Trophoblast cell (in vitro differentiated cells and primary cell): ENCODE measurements around the gene FHOD3.

Experiments
- DNase-seq, 2 donors: peaks; one replicate each; pipeline ENCODE4 v3.0.0-alpha.2; 2016
- H2AFZ ChIP-seq: 2 replicates; pipeline ENCODE4 v1.6.1; 2013; ENCODE audit warnings: low read length, moderate library complexity, mild to moderate bottlenecking; ENCODE audit not compliant: insufficient read depth, poor library complexity
- H2AK5ac ChIP-seq: 2 replicates; pipeline ENCODE4 v1.6.1; 2013; ENCODE audit warnings: mild to moderate bottlenecking, low read length
- H2BK120ac ChIP-seq: 2 replicates; pipeline ENCODE4 v1.6.1; 2013; ENCODE audit warnings: low read length, mild to moderate bottlenecking, moderate library complexity; ENCODE audit not compliant: insufficient read depth, poor library complexity
- H2BK12ac ChIP-seq: 2 replicates; pipeline ENCODE4 v1.6.1; 2013; ENCODE audit warnings: mild to moderate bottlenecking, low read length, moderate library complexity
- H2BK5ac ChIP-seq: 2 replicates; pipeline ENCODE4 v1.6.1; 2013; ENCODE audit warnings: low read length, low read depth, moderate library complexity, mild to moderate bottlenecking; ENCODE audit not compliant: poor library complexity
- H3K14ac ChIP-seq: 2 replicates; pipeline ENCODE4 v1.6.1; 2013; ENCODE audit warnings: mild to moderate bottlenecking, low read length
- H3K18ac ChIP-seq: 2 replicates; pipeline ENCODE4 v1.6.1; 2013; ENCODE audit warnings: mild to moderate bottlenecking, low read length
- H3K23ac ChIP-seq: 2 replicates; pipeline ENCODE4 v1.6.1; 2013; ENCODE audit warnings: low read length
- H3K27ac ChIP-seq: 2 replicates; pipeline ENCODE4 v1.5.1; 2013; ENCODE audit warnings: low read depth, mild to moderate bottlenecking, inconsistent platforms, low read length, moderate library complexity
- H3K27me3 ChIP-seq: 2 replicates; pipeline ENCODE4 v1.6.1; 2013; ENCODE audit warnings: inconsistent platforms, mild to moderate bottlenecking, low read length, moderate library complexity; ENCODE audit not compliant: insufficient read depth
- H3K36me3 ChIP-seq, 2 experiments: 1 replicate in 1 of 2; 2 replicates in 1 of 2; pipeline ENCODE4 v1.6.1; 2013; ENCODE audit warnings: low read length in 2 of 2, mild to moderate bottlenecking in 2 of 2, moderate library complexity in 1 of 2; ENCODE audit not compliant: insufficient read depth in 2 of 2, control insufficient read depth in 1 of 2
- H3K4ac ChIP-seq: 2 replicates; pipeline ENCODE4 v1.6.1; 2013; ENCODE audit warnings: low read depth, mild to moderate bottlenecking, low read length, moderate library complexity
- H3K4me1 ChIP-seq, 2 experiments: 1 replicate in 1 of 2; 2 replicates in 1 of 2; pipeline ENCODE4 v1.6.1; 2013; ENCODE audit warnings: low read length in 2 of 2, mild to moderate bottlenecking in 2 of 2, moderate library complexity in 1 of 2; ENCODE audit not compliant: insufficient read depth in 2 of 2, control insufficient read depth in 1 of 2
- H3K4me2 ChIP-seq: 2 replicates; pipeline ENCODE4 v1.6.1; 2013; ENCODE audit warnings: inconsistent platforms, mild to moderate bottlenecking, low read length, moderate library complexity
- H3K4me3 ChIP-seq: 2 replicates; pipeline ENCODE4 v1.5.1; 2013; ENCODE audit warnings: mild to moderate bottlenecking, low read depth, low read length, inconsistent platforms
- H3K79me1 ChIP-seq: one replicate; pipeline ENCODE4 v1.6.1; 2013; ENCODE audit warnings: low read length
- H3K79me2 ChIP-seq: 2 replicates; pipeline ENCODE4 v1.6.1; 2013; ENCODE audit warnings: low read length, mild to moderate bottlenecking; ENCODE audit not compliant: control insufficient read depth, insufficient read depth, poor library complexity
- H3K9ac ChIP-seq: 2 replicates; pipeline ENCODE4 v1.6.1; 2013; ENCODE audit warnings: mild to moderate bottlenecking, low read length
- H3K9me3 ChIP-seq: 2 replicates; pipeline ENCODE4 v1.6.1; 2013; ENCODE audit warnings: low read depth, mild to moderate bottlenecking, control low read depth, inconsistent platforms, low read length; ENCODE audit not compliant: insufficient read depth
- H4K12ac ChIP-seq: 2 replicates; pipeline ENCODE4 v1.6.1; 2013; ENCODE audit warnings: low read depth, mild to moderate bottlenecking, low read length, moderate library complexity
- H4K8ac ChIP-seq: 2 replicates; pipeline ENCODE4 v1.6.1; 2013; ENCODE audit warnings: low read depth, mild to moderate bottlenecking, low read length, moderate library complexity
- H4K91ac ChIP-seq: one replicate; pipeline ENCODE4 v1.6.1; 2013; ENCODE audit warnings: low read depth, mild to moderate bottlenecking, low read length, moderate library complexity
- WGBS: extraction: QIAGEN DNeasy Blood & Tissue Kit; methylation state at CpG from one replicate; pipeline ENCODE4 v1.1.7; 2013; ENCODE audit warnings: missing lambda C conversion rate; ENCODE audit not compliant: insufficient read length, insufficient coverage; ENCODE audit errors: extremely low coverage; 5-methylcytosine and 5-hydroxymethylcytosine counted together

Gene FHOD3

DNA sequence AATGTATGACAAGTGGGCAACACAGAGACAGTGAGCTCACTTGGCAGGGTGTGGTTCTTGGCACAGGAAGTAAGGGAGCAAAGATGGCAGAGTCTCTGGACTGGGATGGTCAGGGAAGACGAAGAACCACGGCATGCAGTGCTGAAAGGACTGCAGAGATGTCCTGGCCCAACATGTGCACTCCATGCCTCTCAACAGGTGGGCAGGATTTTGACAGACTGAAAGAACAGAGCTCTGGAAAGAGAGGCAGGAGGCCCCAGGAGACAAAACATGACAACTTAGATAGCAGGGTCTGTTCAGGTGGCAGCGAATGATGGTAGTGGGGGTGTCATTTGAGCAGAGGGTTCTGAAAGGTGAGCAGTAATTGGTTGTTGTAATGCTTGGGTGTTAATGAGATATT, 180.3 kb downstream of the FHOD3 start:
- Histone ChIP-seq H4K8ac (no peak overlapping the region), H3K4me2 (no peak overlapping the region), H3K18ac (no peak overlapping the region), H3K9me3 (peaks cover 6% of the 10 kb centered on the region), H3K4me1 (peaks cover 4 to 6% of the 10 kb centered on the region in 2 experiments), H2AK5ac (no peak overlapping the region), H4K12ac (no peak overlapping the region), H3K36me3 (peaks cover 4% of the 10 kb centered on the region in 2 experiments), H3K4me3 (no peak overlapping the region), H3K27me3 (no peaks in the 10 kb centered on the region), H3K4ac (no peak overlapping the region), H2BK120ac (no peak overlapping the region), H3K79me2 (no peaks in the 10 kb centered on the region), H2AFZ (no peak overlapping the region), H3K27ac (no peak overlapping the region), H3K14ac (no peak overlapping the region), H3K9ac (no peak overlapping the region), H3K23ac (no peak overlapping the region), H4K91ac (no peak overlapping the region), H2BK12ac (no peak overlapping the region), H2BK5ac (no peak overlapping the region), H3K79me1 (no peaks in the 10 kb centered on the region)
- no CpG with 5 or more reads among the region's 3 CpGs for WGBS
- DNase-seq: no peak

DNA sequence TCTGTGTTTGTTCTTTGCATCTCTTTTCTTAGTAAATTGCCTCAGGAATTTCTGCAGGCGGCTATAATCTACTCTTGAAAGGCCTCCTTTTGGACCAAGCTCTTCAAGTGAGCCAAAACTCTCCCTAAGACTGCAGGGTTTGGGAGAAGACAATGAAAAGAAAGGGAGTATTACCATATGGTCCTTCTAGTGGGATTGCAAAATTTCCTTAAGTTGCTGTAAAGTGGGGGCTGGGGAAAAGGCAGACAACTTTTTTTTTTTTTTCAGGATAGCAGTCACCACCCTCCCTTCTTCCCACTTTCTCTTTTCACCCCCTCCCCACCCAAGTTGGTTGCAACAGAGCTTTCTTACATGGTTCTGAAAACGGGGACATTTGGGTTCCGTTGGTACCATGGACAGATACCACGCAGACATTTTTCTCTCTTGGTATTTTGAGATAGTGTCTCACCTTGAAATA, 183.7 kb downstream of the FHOD3 start:
- no peak overlapping the region for H3K23ac ChIP-seq
- no peak overlapping the region for H3K14ac ChIP-seq
- peak in 1 of 2 donors; percentile 14 for DNase-seq
- H3K27me3 ChIP-seq: no peaks in the 10 kb centered on the region
- no peak overlapping the region for H3K4me2 ChIP-seq
- H2AFZ ChIP-seq: no peak overlapping the region
- no CpG with 5 or more reads among the region's 4 CpGs for WGBS
- H2BK120ac ChIP-seq: no peak overlapping the region
- no peak overlapping the region for H3K4me3 ChIP-seq
- no peak overlapping the region for H2AK5ac ChIP-seq
- H3K79me2 ChIP-seq: no peaks in the 10 kb centered on the region
- H3K9me3 ChIP-seq: peaks cover 6% of the 10 kb centered on the region
- no peak overlapping the region for H3K18ac ChIP-seq
- H3K9ac ChIP-seq: no peak overlapping the region
- no peak overlapping the region for H4K8ac ChIP-seq
- H4K91ac ChIP-seq: no peak overlapping the region
- no peaks in the 10 kb centered on the region for H3K79me1 ChIP-seq
- H3K4ac ChIP-seq: no peak overlapping the region
- H2BK12ac ChIP-seq: no peak overlapping the region
- H3K27ac ChIP-seq: no peak overlapping the region
- H3K36me3 ChIP-seq: peaks cover 2 to 4% of the 10 kb centered on the region in 2 experiments
- H2BK5ac ChIP-seq: no peak overlapping the region
- peaks cover 5 to 13% of the 10 kb centered on the region in 2 experiments for H3K4me1 ChIP-seq
- H4K12ac ChIP-seq: no peak overlapping the region

DNA sequence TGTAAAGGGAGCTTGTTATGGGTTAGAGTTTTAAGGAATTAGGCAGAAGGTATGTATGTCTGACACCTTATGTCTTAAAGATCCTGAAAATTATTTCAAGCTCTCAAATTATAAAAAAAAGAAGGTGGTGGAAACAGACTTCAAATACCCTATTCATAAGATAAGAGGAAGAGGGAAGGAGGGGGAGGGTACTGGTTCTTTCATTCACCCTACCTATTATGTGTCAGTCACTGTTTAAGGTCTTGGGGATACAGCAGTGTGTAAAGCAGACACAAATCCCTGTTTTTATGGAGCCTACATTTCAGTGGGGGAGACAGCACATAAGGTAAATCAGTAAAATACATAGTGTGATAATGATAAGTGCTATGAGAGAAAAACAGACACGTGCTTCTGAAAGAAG, 184.4 kb downstream of the FHOD3 start:
- Histone ChIP-seq H4K91ac (no peak overlapping the region), H3K14ac (no peak overlapping the region), H3K23ac (no peak overlapping the region), H2AFZ (no peak overlapping the region), H3K27me3 (no peaks in the 10 kb centered on the region), H3K4me3 (no peak overlapping the region), H3K79me2 (no peaks in the 10 kb centered on the region), H3K4me1 (peaks cover 5 to 13% of the 10 kb centered on the region in 2 experiments), H2BK12ac (no peak overlapping the region), H3K36me3 (peaks cover 2 to 3% of the 10 kb centered on the region in 2 experiments), H4K8ac (no peak overlapping the region), H4K12ac (no peak overlapping the region), H3K9ac (no peak overlapping the region), H3K4me2 (no peak overlapping the region), H2BK120ac (no peak overlapping the region), H3K79me1 (no peaks in the 10 kb centered on the region), H3K9me3 (peaks cover 5% of the 10 kb centered on the region), H2AK5ac (no peak overlapping the region), H3K18ac (no peak overlapping the region), H3K4ac (no peak overlapping the region), H2BK5ac (no peak overlapping the region), H3K27ac (no peak overlapping the region)
- no peak for DNase-seq
- WGBS: no CpG with 5 or more reads among the region's 1 CpG

DNA sequence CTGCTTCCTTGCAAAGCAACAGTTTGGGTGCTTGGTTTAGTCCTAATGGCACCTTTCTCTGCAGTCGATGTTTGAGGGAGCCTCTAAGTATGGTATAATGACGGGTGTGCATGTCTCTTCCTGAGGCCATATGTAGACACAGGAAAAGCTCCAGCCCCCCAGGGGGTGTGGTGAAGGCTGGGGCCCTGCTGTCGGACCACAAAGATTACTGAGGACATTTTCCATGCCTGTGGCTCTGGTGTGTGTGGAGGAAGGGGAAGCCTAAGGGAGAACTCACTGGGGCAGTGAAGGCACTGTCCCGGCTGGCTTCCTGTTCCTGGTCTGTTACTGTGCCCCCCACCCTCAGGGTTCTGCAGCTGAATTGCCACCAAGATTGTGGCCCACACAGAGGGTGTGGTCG, 187.1 kb downstream of the FHOD3 start:
- H2AFZ ChIP-seq: no peak overlapping the region
- H3K9me3 ChIP-seq: peaks cover 2% of the 10 kb centered on the region
- H4K12ac ChIP-seq: no peak overlapping the region
- H3K27ac ChIP-seq: no peak overlapping the region
- H3K79me2 ChIP-seq: no peaks in the 10 kb centered on the region
- H3K36me3 ChIP-seq: peaks cover 0 to 3% of the 10 kb centered on the region in 2 experiments
- peaks cover 5 to 13% of the 10 kb centered on the region in 2 experiments for H3K4me1 ChIP-seq
- H3K79me1 ChIP-seq: no peaks in the 10 kb centered on the region
- H4K8ac ChIP-seq: no peak overlapping the region
- H3K4ac ChIP-seq: no peak overlapping the region
- H3K4me2 ChIP-seq: no peak overlapping the region
- H3K9ac ChIP-seq: no peak overlapping the region
- H2AK5ac ChIP-seq: no peak overlapping the region
- no peak overlapping the region for H2BK5ac ChIP-seq
- no peak overlapping the region for H3K23ac ChIP-seq
- H3K4me3 ChIP-seq: no peak overlapping the region
- no peak overlapping the region for H3K18ac ChIP-seq
- H2BK120ac ChIP-seq: no peak overlapping the region
- H2BK12ac ChIP-seq: no peak overlapping the region
- no CpG with 5 or more reads among the region's 5 CpGs for WGBS
- H3K27me3 ChIP-seq: no peaks in the 10 kb centered on the region
- no peak overlapping the region for H4K91ac ChIP-seq
- no peak for DNase-seq
- H3K14ac ChIP-seq: no peak overlapping the region
